Kidney (tissue), 14 donors: Measurements from ENCODE around the gene VPS9D1. TPM values are rescaled to one million over a fixed set of nuclear protein-coding genes. Genes with fewer than 3 reads are reported as not detected.

ENCODE experiments used
- DNase-seq, 5 donors: peaks; one replicate each; pipeline ENCODE4 v3.0.0-alpha.2; 2013 to 2020
- FAIRE-seq: peaks from 2 replicates; lab custom pipeline; 2012; peaks lifted over from hg19 to GRCh38; lab: Jason Lieb, UNC
- H3K27ac ChIP-seq, 2 donors: one replicate each; pipeline ENCODE4 v1.7.0; 2013; ENCODE audit warnings: low read depth in 2 of 2, low read length in 2 of 2, inconsistent platforms in 1 of 2
- H3K27me3 ChIP-seq: one replicate; pipeline ENCODE4 v1.7.1; 2013; ENCODE audit warnings: low read length, inconsistent platforms; ENCODE audit not compliant: control insufficient read depth, insufficient read depth
- H3K36me3 ChIP-seq, 3 donors: one replicate each; pipeline versions ENCODE4 v1.7.0 to v1.7.1; 2013; ENCODE audit warnings: low read length in 3 of 3, control low read depth in 1 of 3, inconsistent platforms in 1 of 3; ENCODE audit not compliant: insufficient read depth in 3 of 3, control insufficient read depth in 2 of 3
- H3K4me1 ChIP-seq, 3 donors: one replicate each; pipeline versions ENCODE4 v1.7.0 to v1.7.1; 2013; ENCODE audit warnings: low read length in 3 of 3, inconsistent platforms in 1 of 3, low read depth in 1 of 3; ENCODE audit not compliant: control insufficient read depth in 2 of 3, insufficient read depth in 2 of 3
- H3K4me3 ChIP-seq, 3 donors: one replicate each; pipeline versions ENCODE4 v1.7.0 to v1.8.1; 2013; ENCODE audit warnings: low read length in 3 of 3, control low read depth in 1 of 3, inconsistent platforms in 1 of 3
- H3K9ac ChIP-seq, 3 donors: one replicate each; pipeline versions ENCODE4 v1.7.0 to v1.7.1; 2013; ENCODE audit warnings: low read length in 3 of 3, control low read depth in 1 of 3, inconsistent platforms in 1 of 3
- H3K9me3 ChIP-seq, 3 donors: one replicate each; pipeline versions ENCODE4 v1.7.0 to v1.7.1; 2013; ENCODE audit warnings: low read length in 3 of 3, control low read depth in 1 of 3, inconsistent platforms in 1 of 3; ENCODE audit not compliant: control insufficient read depth in 2 of 3, insufficient read depth in 1 of 3
- CTCF ChIP-seq: IDR thresholded peaks from 3 replicates; pipeline ENCODE4 v1.5.1; 2012; ENCODE audit warnings: mild to moderate bottlenecking, moderate library complexity, borderline replicate concordance; ENCODE audit not compliant: insufficient read depth; ENCODE audit errors: extremely low read depth
- intact Hi-C: fragments of 100-400 bp; cut with DNase I; formaldehyde crosslinking; loops from one replicate; pipeline ENCODE4 v1.11.1; 2022
- polyA plus RNA-seq: library from polyadenylated mRNA; stranded (reverse); fragments of 350-450 nt; fragmentation: Illumina TruSeq; extraction: RNeasy Lipid Tissue Mini Kit (QIAGEN cat#74804); gene quantifications from one replicate; pipeline ENCODE4 v1.2.3, GENCODE V29; 2014; ENCODE audit warnings: low read depth, low replicate concordance; ENCODE audit not compliant: insufficient read depth
- total RNA-seq: library from RNA; stranded (reverse); fragmentation: NEBNext Ultra II Directional; extraction: Animal tissue kit (Norgen Biotek cat#: 25700); gene quantifications from one replicate; pipeline ENCODE4 v1.2.1, GENCODE V29; 2021
- donor health status: control.
- donor health status: control.
- donor health status: control.
- donor health status: control.
- donor health status: control.
- donor health status: DM: yes; HTN: yes; CAD: no.
- donor health status: Normal renal cell carcinoma (clear cell type).

Gene VPS9D1
- total and polyA plus RNA-seq, 2 donors from 2014 or later, result 18.3 to 24.4 TPM

- no peak overlapping the region for H3K27ac ChIP-seq
- no peaks in the 10 kb centered on the region for H3K27me3 ChIP-seq
- no peaks in the 10 kb centered on the region for H3K9me3 ChIP-seq
- peaks cover 0 to 45% (median 35%) of the 10 kb centered on the region in 3 donors for H3K36me3 ChIP-seq
- FAIRE-seq (no peak), DNase-seq (no peak)
- intact Hi-C loops, result no loop called here
- TF ChIP-seq CTCF, result no peak
- no peaks in the 10 kb centered on the region for H3K4me1 ChIP-seq
- H3K4me3 ChIP-seq, result no peak overlapping the region
- no peak overlapping the region for H3K9ac ChIP-seq
These were observed 8.6 kb upstream of the VPS9D1 start for GRCh38 chr16:89729293-89729692.

GRCh38 chr16:89727406-89728120 is 6.9 kb upstream of the VPS9D1 start:
- no peak for FAIRE-seq
- intact Hi-C loops, result no loop called here

GRCh38 chr16:89723279-89724250 is 2.9 kb upstream of the VPS9D1 start:
- Histone ChIP-seq H3K27ac (no peak overlapping the region), H3K4me3 (peak overlapping the region in 1 of 3 donors; percentile 78), H3K9me3 (no peaks in the 10 kb centered on the region), H3K9ac (no peak overlapping the region), H3K27me3 (no peaks in the 10 kb centered on the region), H3K36me3 (peaks cover 0 to 21% (median 12%) of the 10 kb centered on the region in 3 donors), H3K4me1 (peaks cover 0 to 24% (median 8%) of the 10 kb centered on the region in 3 donors)
- FAIRE-seq (no peak), DNase-seq (no peak)
- intact Hi-C loops, result no loop called here
- no peak for TF ChIP-seq CTCF

More at GRCh38 chr16:89727406-89728120, 6.9 kb upstream of the VPS9D1 start:
- Histone ChIP-seq H3K4me3 (no peak overlapping the region), H3K27me3 (no peaks in the 10 kb centered on the region), H3K27ac (no peak overlapping the region), H3K36me3 (peaks cover 0 to 41% (median 29%) of the 10 kb centered on the region in 3 donors), H3K4me1 (peaks cover 0 to 15% (median 7%) of the 10 kb centered on the region in 3 donors), H3K9ac (no peak overlapping the region), H3K9me3 (no peaks in the 10 kb centered on the region)
- no peak for TF ChIP-seq CTCF
- peak in 1 of 5 donors; percentile 31 for DNase-seq
